T follicular helper cell (primary cell): Measurements from ENCODE around the gene ST6GALNAC3.
A peak's percentile ranks its signal among the peaks of the same experiment; 100 is the strongest.

Source experiments
- DNase-seq: peaks from one replicate; pipeline ENCODE4 v3.0.0-alpha.2; 2020; ENCODE audit warnings: low read depth

ST6GALNAC3 gene

GRCh38 chr1:76142771-76143540, 68.4 kb downstream of the ST6GALNAC3 start:
- no peak for DNase-seq

- DNase-seq, result no peak
Measured at GRCh38 chr1:76144247-76144646, 69.7 kb downstream of the ST6GALNAC3 start.

- no peak for DNase-seq
Measured at GRCh38 chr1:76145332-76145731, 70.8 kb downstream of the ST6GALNAC3 start.

- DNase-seq, result no peak
Measured at GRCh38 chr1:76146184-76146583, 71.6 kb downstream of the ST6GALNAC3 start.

GRCh38 chr1:76147917-76148316, 73.4 kb downstream of the ST6GALNAC3 start:
- DNase-seq, result no peak

GRCh38 chr1:76148460-76148859, 73.9 kb downstream of the ST6GALNAC3 start:
- no peak for DNase-seq

GRCh38 chr1:76153841-76154205, 79.3 kb downstream of the ST6GALNAC3 start:
- no peak for DNase-seq

- peak; percentile 65 for DNase-seq
Measured at GRCh38 chr1:76154206-76154956, 79.8 kb downstream of the ST6GALNAC3 start.

GRCh38 chr1:76156987-76157386, 82.4 kb downstream of the ST6GALNAC3 start:
- DNase-seq, result no peak

- no peak for DNase-seq
Measured at GRCh38 chr1:76158126-76158525, 83.6 kb downstream of the ST6GALNAC3 start.

- DNase-seq, result no peak
Measured at GRCh38 chr1:76160225-76160624, 85.7 kb downstream of the ST6GALNAC3 start.

- no peak for DNase-seq
Measured at GRCh38 chr1:76161451-76161850, 86.9 kb downstream of the ST6GALNAC3 start.

GRCh38 chr1:76162254-76162653, 87.7 kb downstream of the ST6GALNAC3 start:
- no peak for DNase-seq

GRCh38 chr1:76164165-76164564, 89.6 kb downstream of the ST6GALNAC3 start:
- no peak for DNase-seq

- no peak for DNase-seq
Measured at GRCh38 chr1:76170084-76170483, 95.5 kb downstream of the ST6GALNAC3 start.

GRCh38 chr1:76170513-76170912, 96.0 kb downstream of the ST6GALNAC3 start:
- no peak for DNase-seq

- DNase-seq, result no peak
Measured at GRCh38 chr1:76176000-76176399, 101.5 kb downstream of the ST6GALNAC3 start.

- DNase-seq, result no peak
Measured at GRCh38 chr1:76177615-76178014, 103.1 kb downstream of the ST6GALNAC3 start.

GRCh38 chr1:76179219-76179698, 104.7 kb downstream of the ST6GALNAC3 start:
- DNase-seq, result no peak

- no peak for DNase-seq
Measured at GRCh38 chr1:76185207-76185606, 110.7 kb downstream of the ST6GALNAC3 start.

GRCh38 chr1:76186554-76187170, 112.1 kb downstream of the ST6GALNAC3 start:
- DNase-seq, result no peak

GRCh38 chr1:76187436-76187835, 112.9 kb downstream of the ST6GALNAC3 start:
- no peak for DNase-seq

- DNase-seq, result no peak
Measured at GRCh38 chr1:76189310-76189709, 114.8 kb downstream of the ST6GALNAC3 start.
